HepG2 (cell line): ENCODE data around the gene TRPM5. TPM values are rescaled to one million over a fixed set of nuclear protein-coding genes. Genes with fewer than 3 reads are reported as not detected.

Experiments used
- AFF4 ChIP-seq: sonication (generic); formaldehyde crosslinking; IDR thresholded peaks from 2 replicates; pipeline ENCODE4 v1.4.0; 2020; ENCODE audit warnings: missing genetic modification reagents
- HNRNPK ChIP-seq: fragments of 200-400 bp; formaldehyde crosslinking; IDR thresholded peaks from 2 replicates; pipeline ENCODE4 v1.6.1; 2018; ENCODE audit warnings: low read length, low read depth, moderate library complexity, mild to moderate bottlenecking; ENCODE audit not compliant: poor library complexity, severe bottlenecking
- KLF11 ChIP-seq: IDR thresholded peaks from 2 replicates; pipeline ENCODE4 v1.6.1; 2016; ENCODE audit warnings: missing compliant biosample characterization
- MAF1 ChIP-seq: sonication (generic); formaldehyde crosslinking; IDR thresholded peaks from 2 replicates; pipeline ENCODE4 v1.5.0; 2020; ENCODE audit warnings: missing genetic modification reagents, borderline replicate concordance
- MAFG ChIP-seq: sonication (generic); formaldehyde crosslinking; IDR thresholded peaks from 2 replicates; pipeline ENCODE4 v1.5.1; 2020; ENCODE audit warnings: mild to moderate bottlenecking, missing genetic modification reagents
- NPAS2 ChIP-seq: sonication (generic); formaldehyde crosslinking; IDR thresholded peaks from 2 replicates; pipeline ENCODE4 v1.8.0; 2022; ENCODE audit warnings: mild to moderate bottlenecking, missing genetic modification reagents, borderline replicate concordance
- NRL ChIP-seq: sonication (generic); formaldehyde crosslinking; IDR thresholded peaks from 2 replicates; pipeline ENCODE4 v1.5.0; 2020; ENCODE audit warnings: missing genetic modification reagents, mild to moderate bottlenecking, moderate library complexity, borderline replicate concordance
- ONECUT2 ChIP-seq: sonication (generic); formaldehyde crosslinking; IDR thresholded peaks from 2 replicates; pipeline ENCODE4 v1.4.0; 2020; ENCODE audit warnings: missing genetic modification reagents
- RBM39 ChIP-seq: fragments of 200-400 bp; formaldehyde crosslinking; IDR thresholded peaks from one replicate; pipeline ENCODE4 v1.6.1; 2018; ENCODE audit warnings: antibody characterized with exemption, mild to moderate bottlenecking, low read depth, low read length; ENCODE audit not compliant: poor library complexity, severe bottlenecking
- SMAD9 ChIP-seq: sonication (generic); formaldehyde crosslinking; IDR thresholded peaks from 2 replicates; pipeline ENCODE4 v1.5.1; 2020; ENCODE audit warnings: mild to moderate bottlenecking, missing genetic modification reagents
- STAG1 ChIP-seq: sonication (generic); formaldehyde crosslinking; IDR thresholded peaks from 2 replicates; pipeline ENCODE4 v1.4.0; 2020; ENCODE audit warnings: missing genetic modification reagents
- TFDP1 ChIP-seq: IDR thresholded peaks from 2 replicates; pipeline ENCODE4 v1.6.1; 2016; ENCODE audit warnings: missing compliant biosample characterization, missing genetic modification reagents, borderline replicate concordance
- USF2 ChIP-seq, 2 experiments: sonication (generic) in 1 of 2; formaldehyde crosslinking in 1 of 2; IDR thresholded peaks; 2 replicates each; pipeline versions ENCODE4 v1.5.1 to v1.6.1; 2011 to 2020; ENCODE audit warnings: borderline replicate concordance in 1 of 2, low read depth in 1 of 2, low read length in 1 of 2, mild to moderate bottlenecking in 1 of 2, missing genetic modification reagents in 1 of 2, moderate library complexity in 1 of 2
- ZFP91 ChIP-seq: sonication (generic); formaldehyde crosslinking; IDR thresholded peaks from 2 replicates; pipeline ENCODE4 v1.9.0; 2022; ENCODE audit warnings: missing genetic modification reagents, mild to moderate bottlenecking, borderline replicate concordance
- ZNF24 ChIP-seq: fragments of 450-650 bp; IDR thresholded peaks from 2 replicates; pipeline ENCODE4 v1.6.1; 2017; ENCODE audit warnings: antibody characterized with exemption, mild to moderate bottlenecking
- ZNF326 ChIP-seq: sonication (generic); formaldehyde crosslinking; IDR thresholded peaks from 2 replicates; pipeline ENCODE4 v1.4.0; 2020; ENCODE audit warnings: missing genetic modification reagents, borderline replicate concordance
- ZNF660 ChIP-seq: sonication (generic); formaldehyde crosslinking; IDR thresholded peaks from 2 replicates; pipeline ENCODE4 v1.5.1; 2020; ENCODE audit warnings: mild to moderate bottlenecking, low read depth, missing genetic modification reagents, borderline replicate concordance
- ZNF777 ChIP-seq: sonication (generic); formaldehyde crosslinking; IDR thresholded peaks from 2 replicates; pipeline ENCODE4 v1.4.0; 2020; ENCODE audit warnings: missing genetic modification reagents
- ZNF780A ChIP-seq: sonication (generic); formaldehyde crosslinking; IDR thresholded peaks from 2 replicates; pipeline ENCODE4 v1.8.0; 2022; ENCODE audit warnings: mild to moderate bottlenecking, missing genetic modification reagents, moderate library complexity
- ZSCAN31 ChIP-seq: sonication (generic); formaldehyde crosslinking; IDR thresholded peaks from 2 replicates; pipeline ENCODE4 v1.5.0; 2020; ENCODE audit warnings: low read depth, mild to moderate bottlenecking, missing genetic modification reagents
- polyA plus RNA-seq, 8 experiments: library from polyadenylated mRNA; depleted of rRNA in 3 of 8; stranded (reverse) in 7 of 8; unstranded in 1 of 8; fragments of >200 nt; fragmentation: Illumina TruSeq in 4 of 8; extraction: Trizol in 4 of 8; gene quantifications; 2 replicates each; pipeline versions ENCODE4 v1.2.1 to v1.2.3, GENCODE V29; 2011 to 2016; ENCODE audit warnings: low read depth in 4 of 8, missing spikeins in 1 of 8, mixed read lengths in 1 of 8; ENCODE audit not compliant: insufficient read depth in 1 of 8
- total RNA-seq, 5 experiments: library from RNA; depleted of rRNA; stranded (reverse); fragments of >200 nt; fragmentation: Illumina TruSeq; extraction: Trizol; gene quantifications; 2 replicates each; pipeline ENCODE4 v1.2.3, GENCODE V29; 2016; ENCODE audit warnings: low read depth in 1 of 5

TRPM5 gene
- total and polyA plus RNA-seq, 2 of the 13 experiments (the other 11 are each of a cell fraction or from before 2014, with no cell fraction given): 0.12 TPM; not detected in 1

GRCh38 chr11:2420502-2421225 lies 23.6 kb downstream of the TRPM5 start (continued):
- TF ChIP-seq AFF4 (CRISPR knock-in tag): no peak
- no peak for TF ChIP-seq ONECUT2 (CRISPR knock-in tag)
- no peak for TF ChIP-seq TFDP1 (CRISPR knock-in tag)
- no peak for TF ChIP-seq NPAS2
- TF ChIP-seq ZFP91 (CRISPR knock-in tag): no peak; the same call in 1 of the 2 replicates
- TF ChIP-seq NRL: peak; percentile 17; the same call in 1 of the 2 replicates
- no peak for TF ChIP-seq USF2 (IDR thresholded peaks at IDR 0.05; ENCODE audit: low read depth, low read length)
- no peak for TF ChIP-seq USF2 (CRISPR knock-in tag; IDR thresholded peaks at IDR 0.05; ENCODE audit: borderline replicate concordance)
- no peak for TF ChIP-seq ZNF326
- 0 out of 2 replicates have a peak, but pooled peaks have one; percentile 51 for TF ChIP-seq MAF1 (CRISPR knock-in tag)
- TF ChIP-seq HNRNPK: no peak
- peak; percentile 80 for TF ChIP-seq RBM39
- TF ChIP-seq KLF11 (CRISPR knock-in tag): no peak
- TF ChIP-seq ZSCAN31 (CRISPR knock-in tag): no peak
- no peak for TF ChIP-seq ZNF660
- TF ChIP-seq ZNF777: 0 out of 2 replicates have a peak, but pooled peaks have one; percentile 51
- no peak for TF ChIP-seq ZNF24
- TF ChIP-seq MAFG (CRISPR knock-in tag): no peak
- TF ChIP-seq ZNF780A (CRISPR knock-in tag): no peak
- 0 out of 2 replicates have a peak, but pooled peaks have one; percentile 75 for TF ChIP-seq SMAD9 (CRISPR knock-in tag)
- TF ChIP-seq STAG1 (CRISPR knock-in tag): peak; percentile 98
